Measurements from ENCODE around the gene TIGD1.
"Not testable (repeated sequence)": the region's sequence is repeated elsewhere in the genome, so short reads cannot be mapped to it uniquely, and the experiment has no call there.

DNA sequence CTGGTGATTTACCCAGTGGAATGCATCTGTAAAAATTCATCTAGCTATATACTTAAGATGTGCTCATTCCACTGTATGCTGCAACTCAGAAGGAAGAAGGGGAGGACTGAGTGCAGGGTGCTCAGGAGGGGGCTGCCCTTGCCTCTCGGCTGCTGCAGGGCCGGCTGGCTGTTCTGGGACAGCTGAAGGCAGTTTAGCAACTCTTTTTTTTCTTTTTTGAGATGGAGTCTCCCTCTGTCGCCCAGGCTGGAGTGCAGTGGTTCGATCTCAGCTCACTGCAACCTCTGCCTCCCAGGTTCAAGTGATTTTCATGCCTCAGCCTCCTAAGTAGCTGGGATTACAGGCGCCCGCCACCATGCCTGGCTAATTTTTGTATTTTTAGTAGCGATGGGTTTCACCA, 17.5 kb downstream of the TIGD1 start:
- TF ChIP-seq, protein P1, sequence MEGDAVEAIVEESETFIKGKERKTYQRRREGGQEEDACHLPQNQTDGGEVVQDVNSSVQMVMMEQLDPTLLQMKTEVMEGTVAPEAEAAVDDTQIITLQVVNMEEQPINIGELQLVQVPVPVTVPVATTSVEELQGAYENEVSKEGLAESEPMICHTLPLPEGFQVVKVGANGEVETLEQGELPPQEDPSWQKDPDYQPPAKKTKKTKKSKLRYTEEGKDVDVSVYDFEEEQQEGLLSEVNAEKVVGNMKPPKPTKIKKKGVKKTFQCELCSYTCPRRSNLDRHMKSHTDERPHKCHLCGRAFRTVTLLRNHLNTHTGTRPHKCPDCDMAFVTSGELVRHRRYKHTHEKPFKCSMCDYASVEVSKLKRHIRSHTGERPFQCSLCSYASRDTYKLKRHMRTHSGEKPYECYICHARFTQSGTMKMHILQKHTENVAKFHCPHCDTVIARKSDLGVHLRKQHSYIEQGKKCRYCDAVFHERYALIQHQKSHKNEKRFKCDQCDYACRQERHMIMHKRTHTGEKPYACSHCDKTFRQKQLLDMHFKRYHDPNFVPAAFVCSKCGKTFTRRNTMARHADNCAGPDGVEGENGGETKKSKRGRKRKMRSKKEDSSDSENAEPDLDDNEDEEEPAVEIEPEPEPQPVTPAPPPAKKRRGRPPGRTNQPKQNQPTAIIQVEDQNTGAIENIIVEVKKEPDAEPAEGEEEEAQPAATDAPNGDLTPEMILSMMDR (IDR thresholded peaks at IDR 0.05; ENCODE audit: low read depth, low read length), result not testable (repeated sequence)
- not testable (repeated sequence) for TF ChIP-seq POLR2A (IDR thresholded peaks at IDR 0.05; ENCODE audit: extremely low read depth, insufficient read length)
- TF ChIP-seq, protein P2, sequence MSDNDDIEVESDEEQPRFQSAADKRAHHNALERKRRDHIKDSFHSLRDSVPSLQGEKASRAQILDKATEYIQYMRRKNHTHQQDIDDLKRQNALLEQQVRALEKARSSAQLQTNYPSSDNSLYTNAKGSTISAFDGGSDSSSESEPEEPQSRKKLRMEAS (IDR thresholded peaks at IDR 0.05; ENCODE audit: low read depth, low read length), result not testable (repeated sequence)
